K562 (cell line): ENCODE measurements around the gene TMEM203. TPM values are rescaled to one million over a fixed set of nuclear protein-coding genes. Genes with fewer than 3 reads are reported as not detected.

Experiments used
- DDX20 ChIP-seq: fragments of 450-650 bp; IDR thresholded peaks from 2 replicates; pipeline ENCODE4 v1.6.1; 2016; ENCODE audit warnings: missing genetic modification characterization, low read depth, mild to moderate bottlenecking, missing compliant biosample characterization, moderate library complexity
- FIP1L1 ChIP-seq: fragments of 200-400 bp; formaldehyde crosslinking; IDR thresholded peaks from 2 replicates; pipeline ENCODE4 v1.6.1; 2018; ENCODE audit warnings: mild to moderate bottlenecking, low read depth, low read length; ENCODE audit not compliant: poor library complexity, severe bottlenecking
- HIVEP1 ChIP-seq: fragments of 250-450 bp; sonication (Bioruptor Pico); IDR thresholded peaks from 2 replicates; pipeline ENCODE4 v1.4.0; 2020; ENCODE audit warnings: mild to moderate bottlenecking
- MAFK ChIP-seq: IDR thresholded peaks from 2 replicates; pipeline ENCODE4 v1.6.1; 2011; ENCODE audit warnings: low read length, improper control_type of control experiment
- NKRF ChIP-seq: fragments of 450-650 bp; IDR thresholded peaks from 2 replicates; pipeline ENCODE4 v1.6.1; 2016; ENCODE audit warnings: borderline replicate concordance
- OTX1 ChIP-seq: fragments of 450-650 bp; formaldehyde crosslinking; IDR thresholded peaks from 2 replicates; pipeline ENCODE4 v1.4.0; 2022; ENCODE audit warnings: mild to moderate bottlenecking
- PYGO2 ChIP-seq: fragments of 450-650 bp; IDR thresholded peaks from 2 replicates; pipeline ENCODE4 v1.6.1; 2016; ENCODE audit warnings: mild to moderate bottlenecking, missing genetic modification characterization, moderate library complexity, missing compliant biosample characterization
- STAT5B ChIP-seq: fragments of 250-450 bp; sonication (Bioruptor Pico); IDR thresholded peaks from 2 replicates; pipeline ENCODE4 v1.8.0; 2021; ENCODE audit warnings: mild to moderate bottlenecking, inconsistent platforms
- TCF15 ChIP-seq: fragments of 250-450 bp; sonication (Bioruptor Pico); IDR thresholded peaks from 2 replicates; pipeline ENCODE4 v1.8.0; 2022; ENCODE audit warnings: moderate library complexity, mild to moderate bottlenecking, inconsistent platforms
- USF2 ChIP-seq: sonication (generic); formaldehyde crosslinking; IDR thresholded peaks from 2 replicates; pipeline ENCODE4 v1.5.0; 2020; ENCODE audit warnings: missing genetic modification reagents
- ZNF584 ChIP-seq: fragments of 200-800 bp; sonication (Bioruptor generic); IDR thresholded peaks from 2 replicates; pipeline ENCODE4 v1.6.1; 2016; ENCODE audit warnings: low read depth, mild to moderate bottlenecking, missing genetic modification characterization, missing compliant biosample characterization
- polyA plus RNA-seq, 8 experiments: library from polyadenylated mRNA; depleted of rRNA in 4 of 8; stranded (reverse) in 5 of 8; unstranded in 3 of 8; fragments of >200 nt; fragmentation: Nextera tagmentation in 2 of 8; fragmentation: Illumina TruSeq in 1 of 8; extraction: Ambion mirVana in 2 of 8; extraction: Trizol in 1 of 8; gene quantifications; 2 replicates each; pipeline versions ENCODE4 v1.2.1 to v1.2.3, GENCODE V29; 2011 to 2014; ENCODE audit warnings: inconsistent platforms in 1 of 8, missing spikeins in 1 of 8
- total RNA-seq, 7 experiments: library from RNA; depleted of rRNA in 6 of 7; stranded (reverse); fragments of >200 nt in 6 of 7; fragmentation: Illumina TruSeq in 2 of 7; extraction: Trizol in 2 of 7; gene quantifications; 2 replicates each; pipeline versions ENCODE4 v1.2.1 to v1.2.3, GENCODE V29; 2011 to 2021; ENCODE audit warnings: low replicate concordance in 1 of 7
- TF ChIP-seq, protein P1 (sequence below), 2 experiments: fragments of 450-650 bp in 1 of 2; sonication (generic) in 1 of 2; formaldehyde crosslinking in 1 of 2; IDR thresholded peaks; 2 replicates each; pipeline versions ENCODE4 v1.7.1 to v1.9.0; 2016 to 2022; ENCODE audit warnings: inconsistent platforms in 1 of 2, mild to moderate bottlenecking in 1 of 2, missing genetic modification reagents in 1 of 2

The TMEM203 gene
- total and polyA plus RNA-seq, 9 of the 15 experiments (the other 6 are each of a cell fraction or from before 2014, with no cell fraction given), result 8.8 to 59.5 (median 37.6) TPM

DNA sequence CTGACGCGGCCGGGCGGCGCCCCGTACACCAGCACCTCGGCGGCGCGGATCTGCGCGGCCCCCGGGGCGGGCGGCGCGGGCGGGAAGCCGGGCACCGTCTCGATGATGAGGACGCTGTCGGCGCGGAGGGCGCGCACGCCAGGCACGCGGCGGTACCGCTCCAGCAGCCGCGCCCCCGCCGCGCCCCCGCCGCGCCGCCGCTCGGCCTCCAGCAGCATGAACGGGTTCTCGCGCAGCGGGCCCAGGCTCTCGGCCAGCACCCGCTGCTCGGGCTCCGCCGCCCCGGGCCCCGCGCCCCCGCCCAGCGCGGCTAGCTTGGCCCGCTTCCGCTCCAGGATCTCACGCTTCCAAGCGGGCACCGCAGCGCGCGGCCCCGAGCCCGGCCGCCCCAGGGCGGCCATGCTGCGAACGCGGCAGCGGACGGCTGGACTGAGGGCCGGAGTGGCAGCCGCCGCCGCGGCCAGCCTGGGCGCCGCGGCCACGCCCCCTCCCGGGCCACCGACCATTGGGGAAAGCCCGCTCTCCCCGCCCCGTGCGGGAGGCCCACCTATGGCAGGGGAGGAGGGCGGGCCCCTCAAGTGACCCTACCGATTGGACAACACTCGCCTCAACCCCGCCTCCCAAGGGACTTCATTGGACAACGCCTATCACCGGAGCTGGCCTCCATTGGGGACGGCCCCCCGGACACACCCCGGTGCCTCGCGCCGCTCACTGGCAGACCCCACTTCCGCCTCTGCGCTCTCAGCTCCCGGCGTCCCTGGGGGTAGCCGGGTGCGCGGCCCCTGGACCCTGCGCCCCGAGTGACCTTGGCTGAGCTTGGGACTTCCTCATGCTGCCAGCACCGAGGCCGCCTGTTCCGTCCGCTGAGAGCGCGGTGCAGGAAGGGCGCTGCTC lies 4.9 kb downstream of the TMEM203 start, which contains the start of gene TPRN (continued):
- TF ChIP-seq TCF15 (CRISPR knock-in tag), result no peak
- no peak for TF ChIP-seq HIVEP1 (CRISPR knock-in tag)
- peak; percentile 67; the same call in 1 of the 2 replicates for TF ChIP-seq NKRF
- TF ChIP-seq ZNF584, result no peak
- TF ChIP-seq OTX1 (CRISPR knock-in tag), result no peak
- TF ChIP-seq, protein P1, sequence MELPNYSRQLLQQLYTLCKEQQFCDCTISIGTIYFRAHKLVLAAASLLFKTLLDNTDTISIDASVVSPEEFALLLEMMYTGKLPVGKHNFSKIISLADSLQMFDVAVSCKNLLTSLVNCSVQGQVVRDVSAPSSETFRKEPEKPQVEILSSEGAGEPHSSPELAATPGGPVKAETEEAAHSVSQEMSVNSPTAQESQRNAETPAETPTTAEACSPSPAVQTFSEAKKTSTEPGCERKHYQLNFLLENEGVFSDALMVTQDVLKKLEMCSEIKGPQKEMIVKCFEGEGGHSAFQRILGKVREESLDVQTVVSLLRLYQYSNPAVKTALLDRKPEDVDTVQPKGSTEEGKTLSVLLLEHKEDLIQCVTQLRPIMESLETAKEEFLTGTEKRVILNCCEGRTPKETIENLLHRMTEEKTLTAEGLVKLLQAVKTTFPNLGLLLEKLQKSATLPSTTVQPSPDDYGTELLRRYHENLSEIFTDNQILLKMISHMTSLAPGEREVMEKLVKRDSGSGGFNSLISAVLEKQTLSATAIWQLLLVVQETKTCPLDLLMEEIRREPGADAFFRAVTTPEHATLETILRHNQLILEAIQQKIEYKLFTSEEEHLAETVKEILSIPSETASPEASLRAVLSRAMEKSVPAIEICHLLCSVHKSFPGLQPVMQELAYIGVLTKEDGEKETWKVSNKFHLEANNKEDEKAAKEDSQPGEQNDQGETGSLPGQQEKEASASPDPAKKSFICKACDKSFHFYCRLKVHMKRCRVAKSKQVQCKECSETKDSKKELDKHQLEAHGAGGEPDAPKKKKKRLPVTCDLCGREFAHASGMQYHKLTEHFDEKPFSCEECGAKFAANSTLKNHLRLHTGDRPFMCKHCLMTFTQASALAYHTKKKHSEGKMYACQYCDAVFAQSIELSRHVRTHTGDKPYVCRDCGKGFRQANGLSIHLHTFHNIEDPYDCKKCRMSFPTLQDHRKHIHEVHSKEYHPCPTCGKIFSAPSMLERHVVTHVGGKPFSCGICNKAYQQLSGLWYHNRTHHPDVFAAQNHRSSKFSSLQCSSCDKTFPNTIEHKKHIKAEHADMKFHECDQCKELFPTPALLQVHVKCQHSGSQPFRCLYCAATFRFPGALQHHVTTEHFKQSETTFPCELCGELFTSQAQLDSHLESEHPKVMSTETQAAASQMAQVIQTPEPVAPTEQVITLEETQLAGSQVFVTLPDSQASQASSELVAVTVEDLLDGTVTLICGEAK (IDR thresholded peaks at IDR 0.05), result peak; percentile 74
- TF ChIP-seq, protein P1 (CRISPR knock-in tag; IDR thresholded peaks at IDR 0.05), result no peak
- no peak for TF ChIP-seq DDX20 (tag)
- no peak for TF ChIP-seq FIP1L1
- TF ChIP-seq MAFK, result no peak
- TF ChIP-seq PYGO2, result no peak
- 0 out of 2 replicates have a peak, but pooled peaks have one; percentile 36 for TF ChIP-seq USF2 (CRISPR knock-in tag)
- TF ChIP-seq STAT5B (CRISPR knock-in tag), result no peak
